ENCODE measurements around the gene ATP1A3. TPM values are rescaled to one million over a fixed set of nuclear protein-coding genes. Genes with fewer than 3 reads are reported as not detected.

Gene ATP1A3
- total and polyA plus RNA-seq, 12 donors: 38.0 to 419 (median 334) TPM

- Histone ChIP-seq H3K36me3 (no peaks in the 10 kb centered on the region), H3K4me1 (peaks cover 0 to 3% (median 0%) of the 10 kb centered on the region in 9 donors), H3K27ac (no peak overlapping the region), H3K4me3 (no peak overlapping the region), H3K27me3 (peaks cover 14 to 92% (median 86%) of the 10 kb centered on the region in 7 donors), H3K9me3 (no peaks in the 10 kb centered on the region)
- no peak for ATAC-seq
- DNase-seq: no peak
- 91 to 95% methylated on average over 5 of the region's 5 CpGs for WGBS, 2 donors
- no peak for TF ChIP-seq CTCF (IDR thresholded peaks at IDR 0.05)
- intact Hi-C loops (cut with DNase I): no loop called here
Observed at GRCh38 chr19:41918653-41919244, 75.3 kb downstream of the ATP1A3 start.

GRCh38 chr19:41918095-41918494 is 75.9 kb downstream of the ATP1A3 start:
- intact Hi-C loops (cut with DNase I): no loop called here
- DNase-seq: no peak
- ATAC-seq: no peak
- Histone ChIP-seq H3K9me3 (no peaks in the 10 kb centered on the region), H3K4me3 (no peak overlapping the region), H3K4me1 (peaks cover 0 to 3% (median 0%) of the 10 kb centered on the region in 9 donors), H3K36me3 (no peaks in the 10 kb centered on the region), H3K27me3 (peaks cover 14 to 95% (median 88%) of the 10 kb centered on the region in 7 donors), H3K27ac (no peak overlapping the region)
- WGBS, 2 donors: 79 to 86% methylated on average over 6 of the region's 6 CpGs
- no peak for TF ChIP-seq CTCF (IDR thresholded peaks at IDR 0.05)

GRCh38 chr19:41917676-41918075 is 76.4 kb downstream of the ATP1A3 start:
- no peaks in the 10 kb centered on the region for H3K36me3 ChIP-seq
- no peak for TF ChIP-seq CTCF (IDR thresholded peaks at IDR 0.05)
- H3K4me3 ChIP-seq: no peak overlapping the region
- intact Hi-C loops (cut with DNase I): no loop called here
- no peak overlapping the region for H3K27ac ChIP-seq
- WGBS, 2 donors: 60 to 61% methylated on average over 12 of the region's 12 CpGs
- peaks cover 10 to 95% (median 88%) of the 10 kb centered on the region in 7 donors for H3K27me3 ChIP-seq
- no peaks in the 10 kb centered on the region for H3K9me3 ChIP-seq
- peaks cover 0 to 3% (median 0%) of the 10 kb centered on the region in 9 donors for H3K4me1 ChIP-seq
- peak in 1 of 8 donors; percentile 18 for ATAC-seq
- no peak for DNase-seq

Other genes with a start within 250 kb of the ATP1A3 start
- gene CEACAM6, start 238.7 kb downstream of the ATP1A3 start, total RNA-seq: under 1 TPM in 2 of 10 donors, not detected in 8; 0.10 to 0.12 TPM
- gene CEACAM6, start 238.7 kb downstream of the ATP1A3 start, polyA plus RNA-seq: under 1 TPM in 1 of 2 donors, not detected in 1; 0.03 TPM
- gene CEACAM3, start 197.6 kb downstream of the ATP1A3 start, total RNA-seq: 1 to 10 TPM in 1 of 10 donors, under 1 TPM in 7, not detected in 2; 0.21 to 1.5 (median 0.40) TPM
- gene CEACAM3, start 197.6 kb downstream of the ATP1A3 start, polyA plus RNA-seq: not detected
- gene LYPD4, start 149.5 kb downstream of the ATP1A3 start, total RNA-seq: not detected
- not detected for gene LYPD4, start 149.5 kb downstream of the ATP1A3 start, polyA plus RNA-seq
- gene DMRTC2, start 149.2 kb downstream of the ATP1A3 start, total RNA-seq: not detected
- not detected for gene DMRTC2, start 149.2 kb downstream of the ATP1A3 start, polyA plus RNA-seq
- 1,000 to 10,000 TPM in 1 of 10 donors, 100 to 1,000 TPM in 9; 446 to 1,030 (median 578) TPM for gene RPS19, start 134.0 kb downstream of the ATP1A3 start, total RNA-seq
- 1,000 to 10,000 TPM; 1,092 to 1,996 TPM for gene RPS19, start 134.0 kb downstream of the ATP1A3 start, polyA plus RNA-seq
- 1 to 10 TPM in 1 of 10 donors, under 1 TPM in 2, not detected in 7; 0.17 to 1.4 (median 0.18) TPM for gene CD79A, start 117.0 kb downstream of the ATP1A3 start, total RNA-seq
- under 1 TPM in 1 of 2 donors, not detected in 1; 0.39 TPM for gene CD79A, start 117.0 kb downstream of the ATP1A3 start, polyA plus RNA-seq
- 10 to 100 TPM; 20.2 to 57.7 (median 25.9) TPM for gene ARHGEF1, start 111.0 kb downstream of the ATP1A3 start, total RNA-seq
- gene ARHGEF1, start 111.0 kb downstream of the ATP1A3 start, polyA plus RNA-seq: 100 to 1,000 TPM in 1 of 2 donors, 10 to 100 TPM in 1; 33.4 to 143 TPM
- under 1 TPM in 3 of 10 donors, not detected in 7; 0.12 to 0.17 (median 0.13) TPM for gene ERFL, start 65.8 kb downstream of the ATP1A3 start, total RNA-seq
- under 1 TPM; 0.04 to 0.22 TPM for gene ERFL, start 65.8 kb downstream of the ATP1A3 start, polyA plus RNA-seq
- 100 to 1,000 TPM in 1 of 10 donors, 10 to 100 TPM in 9; 34.5 to 117 (median 46.9) TPM for gene RABAC1, start 34.9 kb downstream of the ATP1A3 start, total RNA-seq
- gene RABAC1, start 34.9 kb downstream of the ATP1A3 start, polyA plus RNA-seq: 100 to 1,000 TPM; 104 to 270 TPM
- gene GRIK5, start 76.0 kb upstream of the ATP1A3 start, total RNA-seq: 1 to 10 TPM; 1.2 to 9.3 (median 3.0) TPM
- gene GRIK5, start 76.0 kb upstream of the ATP1A3 start, polyA plus RNA-seq: 1 to 10 TPM in 1 of 2 donors, under 1 TPM in 1; 0.35 to 1.4 TPM
- 10 to 100 TPM in 2 of 10 donors, 1 to 10 TPM in 8; 5.0 to 11.1 (median 8.1) TPM for gene ZNF574, start 81.9 kb upstream of the ATP1A3 start, total RNA-seq
- 1 to 10 TPM; 3.4 to 5.8 TPM for gene ZNF574, start 81.9 kb upstream of the ATP1A3 start, polyA plus RNA-seq
- gene POU2F2, start 138.2 kb upstream of the ATP1A3 start, total RNA-seq: 1 to 10 TPM in 1 of 10 donors, under 1 TPM in 9; 0.51 to 3.8 (median 0.70) TPM
- gene POU2F2, start 138.2 kb upstream of the ATP1A3 start, polyA plus RNA-seq: under 1 TPM; 0.28 to 0.37 TPM
- 10 to 100 TPM in 9 of 10 donors, 1 to 10 TPM in 1; 9.8 to 20.5 (median 12.2) TPM for gene DEDD2, start 223.4 kb upstream of the ATP1A3 start, total RNA-seq
- gene DEDD2, start 223.4 kb upstream of the ATP1A3 start, polyA plus RNA-seq: 10 to 100 TPM; 12.9 to 15.2 TPM
- gene ZNF526, start 226.1 kb upstream of the ATP1A3 start, total RNA-seq: 1 to 10 TPM; 3.2 to 7.0 (median 5.4) TPM
- 1 to 10 TPM; 3.2 to 3.4 TPM for gene ZNF526, start 226.1 kb upstream of the ATP1A3 start, polyA plus RNA-seq
- gene GSK3A, start 248.4 kb upstream of the ATP1A3 start, total RNA-seq: 10 to 100 TPM; 31.9 to 46.1 (median 36.4) TPM
- 10 to 100 TPM; 31.2 to 51.0 TPM for gene GSK3A, start 248.4 kb upstream of the ATP1A3 start, polyA plus RNA-seq

All from heart right ventricle (tissue), 16 donors.